MM.1S (cell line): Measurements from ENCODE around the gene ATL2.

Source experiments
- DNase-seq: peaks from one replicate; pipeline ENCODE4 v3.0.0-alpha.2; 2015
- H2AFZ ChIP-seq: fragments of 300-600 bp; sonication (generic); 2 replicates; pipeline ENCODE4 v1.6.0; 2016; ENCODE audit warnings: antibody characterized with exemption, low read length
- H3F3A ChIP-seq: fragments of 300-600 bp; sonication (generic); 2 replicates; pipeline ENCODE4 v1.6.1; 2016; ENCODE audit warnings: mild to moderate bottlenecking, antibody characterized with exemption, low read length, moderate library complexity, mixed read lengths; ENCODE audit not compliant: insufficient read depth
- H3K27ac ChIP-seq: fragments of 300-600 bp; sonication (generic); 2 replicates; pipeline ENCODE4 v1.5.1; 2016; ENCODE audit warnings: mild to moderate bottlenecking, low read length
- H3K27me3 ChIP-seq: fragments of 300-600 bp; sonication (generic); replicated peaks from 2 replicates; pipeline ENCODE4 v1.6.0; 2016; ENCODE audit warnings: low read length; ENCODE audit not compliant: insufficient read depth
- H3K36me3 ChIP-seq: fragments of 300-600 bp; sonication (generic); replicated peaks from 2 replicates; pipeline ENCODE4 v1.6.1; 2016; ENCODE audit warnings: mild to moderate bottlenecking, low read length, mixed read lengths; ENCODE audit not compliant: insufficient read depth
- H3K4me1 ChIP-seq: fragments of 300-600 bp; sonication (generic); 2 replicates; pipeline ENCODE4 v1.6.1; 2016; ENCODE audit warnings: low read length, mixed read lengths
- H3K4me2 ChIP-seq: fragments of 300-600 bp; sonication (generic); 2 replicates; pipeline ENCODE4 v1.6.0; 2016; ENCODE audit warnings: low read depth, low read length
- H3K4me3 ChIP-seq: fragments of 300-600 bp; sonication (generic); 2 replicates; pipeline ENCODE4 v1.5.1; 2016; ENCODE audit warnings: low read length, mixed read lengths
- H3K79me2 ChIP-seq: fragments of 300-600 bp; sonication (generic); 2 replicates; pipeline ENCODE4 v1.6.1; 2016; ENCODE audit warnings: mixed run types, low read length, mixed read lengths
- H3K9ac ChIP-seq: fragments of 300-600 bp; sonication (generic); 2 replicates; pipeline ENCODE4 v1.6.1; 2016; ENCODE audit warnings: low read length, mixed read lengths
- H3K9me2 ChIP-seq: fragments of 300-600 bp; sonication (generic); replicated peaks from 2 replicates; pipeline ENCODE4 v1.6.1; 2016; ENCODE audit warnings: mild to moderate bottlenecking, low read length, mixed read lengths; ENCODE audit not compliant: insufficient read depth
- H3K9me3 ChIP-seq: fragments of 300-600 bp; sonication (generic); replicated peaks from 2 replicates; pipeline ENCODE4 v1.6.1; 2016; ENCODE audit warnings: mild to moderate bottlenecking, low read length, mixed read lengths; ENCODE audit not compliant: insufficient read depth
- H4K20me1 ChIP-seq: fragments of 300-600 bp; sonication (generic); 2 replicates; pipeline ENCODE4 v1.6.1; 2016; ENCODE audit warnings: mild to moderate bottlenecking, low read length, moderate library complexity, mixed read lengths; ENCODE audit not compliant: insufficient read depth
- EZH2 ChIP-seq: fragments of 300-600 bp; sonication (generic); optimal IDR thresholded peaks from 2 replicates; pipeline ENCODE3; 2017; ENCODE audit warnings: low read depth, mild to moderate bottlenecking, antibody characterized with exemption, low read length, mixed read lengths
- EZH2phosphoT487 ChIP-seq: fragments of 300-600 bp; sonication (generic); IDR thresholded peaks from 2 replicates; pipeline ENCODE4 v1.6.1; 2018; ENCODE audit warnings: antibody characterized with exemption, low read length
- TF ChIP-seq, protein P1 (sequence below): fragments of 300-600 bp; sonication (generic); IDR thresholded peaks from 2 replicates; pipeline ENCODE4 v1.5.1; 2016; ENCODE audit warnings: antibody characterized with exemption, low read length, mixed read lengths

ATL2 gene

DNA sequence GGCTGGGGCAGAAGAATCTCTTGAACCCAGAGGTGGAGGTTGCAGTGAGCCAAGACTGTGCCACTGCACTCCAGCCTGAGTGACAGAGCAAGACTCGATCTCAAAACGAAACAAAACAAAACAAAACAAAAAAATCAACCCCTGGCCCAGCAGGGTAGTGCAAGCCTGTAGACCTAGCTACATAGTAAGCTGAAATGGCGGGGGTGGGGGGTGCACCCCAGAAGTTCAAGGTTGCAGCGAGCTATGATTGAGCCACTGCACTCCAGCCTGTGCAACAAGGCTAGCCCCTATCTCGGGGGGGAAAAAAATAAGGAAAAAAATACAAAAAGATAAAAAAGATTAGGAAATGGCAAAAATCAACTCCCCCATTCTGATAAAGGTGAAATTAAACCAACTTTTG, 6.4 kb downstream of the ATL2 start:
- H3K4me2 ChIP-seq: no peak overlapping the region
- peaks cover 21% of the 10 kb centered on the region for H4K20me1 ChIP-seq
- H3K36me3 ChIP-seq: no peaks in the 10 kb centered on the region; the same call in 1 of the 2 replicates
- H3K4me3 ChIP-seq: no peak overlapping the region
- no peak overlapping the region for H3K9ac ChIP-seq
- H3K9me3 ChIP-seq: no peaks in the 10 kb centered on the region
- TF ChIP-seq EZH2 (no peak), EZH2phosphoT487 (no peak)
- TF ChIP-seq, protein P1, sequence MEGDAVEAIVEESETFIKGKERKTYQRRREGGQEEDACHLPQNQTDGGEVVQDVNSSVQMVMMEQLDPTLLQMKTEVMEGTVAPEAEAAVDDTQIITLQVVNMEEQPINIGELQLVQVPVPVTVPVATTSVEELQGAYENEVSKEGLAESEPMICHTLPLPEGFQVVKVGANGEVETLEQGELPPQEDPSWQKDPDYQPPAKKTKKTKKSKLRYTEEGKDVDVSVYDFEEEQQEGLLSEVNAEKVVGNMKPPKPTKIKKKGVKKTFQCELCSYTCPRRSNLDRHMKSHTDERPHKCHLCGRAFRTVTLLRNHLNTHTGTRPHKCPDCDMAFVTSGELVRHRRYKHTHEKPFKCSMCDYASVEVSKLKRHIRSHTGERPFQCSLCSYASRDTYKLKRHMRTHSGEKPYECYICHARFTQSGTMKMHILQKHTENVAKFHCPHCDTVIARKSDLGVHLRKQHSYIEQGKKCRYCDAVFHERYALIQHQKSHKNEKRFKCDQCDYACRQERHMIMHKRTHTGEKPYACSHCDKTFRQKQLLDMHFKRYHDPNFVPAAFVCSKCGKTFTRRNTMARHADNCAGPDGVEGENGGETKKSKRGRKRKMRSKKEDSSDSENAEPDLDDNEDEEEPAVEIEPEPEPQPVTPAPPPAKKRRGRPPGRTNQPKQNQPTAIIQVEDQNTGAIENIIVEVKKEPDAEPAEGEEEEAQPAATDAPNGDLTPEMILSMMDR: no peak
- no peak overlapping the region for H2AFZ ChIP-seq
- H3K27ac ChIP-seq: no peak overlapping the region
- H3K4me1 ChIP-seq: peaks cover 11% of the 10 kb centered on the region
- H3K79me2 ChIP-seq: peaks cover 97% of the 10 kb centered on the region
- no peaks in the 10 kb centered on the region for H3K27me3 ChIP-seq
- no peaks in the 10 kb centered on the region for H3K9me2 ChIP-seq
- 0 out of 2 replicates have a peak, but pooled peaks cover 1% of the 10 kb centered on the region for H3F3A ChIP-seq
- DNase-seq: no peak

- Histone ChIP-seq H3K9me3 (no peaks in the 10 kb centered on the region), H3K9me2 (no peaks in the 10 kb centered on the region), H3K27me3 (no peaks in the 10 kb centered on the region), H3K36me3 (no peaks in the 10 kb centered on the region), H4K20me1 (peaks cover 12% of the 10 kb centered on the region; the same call in 1 of the 2 replicates), H3K27ac (no peak overlapping the region), H3F3A (no peaks in the 10 kb centered on the region), H3K4me3 (no peak overlapping the region), H3K4me2 (no peak overlapping the region), H3K9ac (no peak overlapping the region), H3K4me1 (no peaks in the 10 kb centered on the region), H3K79me2 (peaks cover 97% of the 10 kb centered on the region), H2AFZ (no peak overlapping the region)
- no peak for DNase-seq
- TF ChIP-seq EZH2phosphoT487 (no peak), EZH2 (no peak)
- TF ChIP-seq, protein P1: no peak
Measured at GRCh38 chr2:38362232-38362631, 14.8 kb downstream of the ATL2 start.

DNA sequence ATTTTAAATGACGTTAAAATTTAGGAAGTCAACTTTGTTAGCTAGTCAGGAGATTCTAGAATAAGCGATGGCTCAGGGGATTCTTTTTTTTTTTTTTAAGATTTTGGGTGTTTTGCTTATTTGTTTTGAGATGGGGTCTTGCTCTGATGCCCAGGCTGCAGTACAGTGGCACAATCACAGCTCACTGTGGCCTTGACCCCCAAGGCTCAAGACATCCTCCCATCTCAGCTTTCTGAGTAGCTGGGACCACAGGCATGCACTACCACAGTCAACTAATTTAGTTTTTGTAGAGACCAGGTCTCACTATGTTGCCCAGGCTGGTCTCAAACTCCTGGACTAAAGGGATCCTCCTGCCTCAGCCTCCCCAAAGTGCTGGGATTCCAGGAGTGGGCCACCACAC, 16.9 kb downstream of the ATL2 start:
- Histone ChIP-seq H4K20me1 (peaks cover 12% of the 10 kb centered on the region; the same call in 1 of the 2 replicates), H3K9me2 (no peaks in the 10 kb centered on the region)

More for the DNA sequence above, 16.9 kb downstream of the ATL2 start:
- H3K4me2 ChIP-seq: no peak overlapping the region
- DNase-seq: no peak
- H3F3A ChIP-seq: no peaks in the 10 kb centered on the region
- H2AFZ ChIP-seq: no peak overlapping the region
- TF ChIP-seq EZH2 (no peak), EZH2phosphoT487 (no peak)
- TF ChIP-seq, protein P1: no peak
- H3K27me3 ChIP-seq: no peaks in the 10 kb centered on the region
- no peak overlapping the region for H3K27ac ChIP-seq
- H3K9ac ChIP-seq: no peak overlapping the region
- no peak overlapping the region for H3K4me3 ChIP-seq
- no peaks in the 10 kb centered on the region for H3K4me1 ChIP-seq
- H3K9me3 ChIP-seq: no peaks in the 10 kb centered on the region
- no peaks in the 10 kb centered on the region for H3K36me3 ChIP-seq
- peaks cover 94% of the 10 kb centered on the region for H3K79me2 ChIP-seq
